HL-60 (cell line): Measurements from ENCODE around the gene DENND1A.

Experiments used
- CTCF ChIP-seq: IDR thresholded peaks from one replicate; pipeline ENCODE4 v1.5.1; 2011; ENCODE audit warnings: low read length, control low read depth, inconsistent platforms; ENCODE audit not compliant: insufficient read depth
- GABPA ChIP-seq: IDR thresholded peaks from 2 replicates; pipeline ENCODE4 v1.6.1; 2012; ENCODE audit warnings: low read depth
- TF ChIP-seq, protein P1 (sequence below): IDR thresholded peaks from 2 replicates; pipeline ENCODE4 v1.6.1; 2012; ENCODE audit warnings: low read depth; ENCODE audit not compliant: insufficient replicate concordance

DNA sequence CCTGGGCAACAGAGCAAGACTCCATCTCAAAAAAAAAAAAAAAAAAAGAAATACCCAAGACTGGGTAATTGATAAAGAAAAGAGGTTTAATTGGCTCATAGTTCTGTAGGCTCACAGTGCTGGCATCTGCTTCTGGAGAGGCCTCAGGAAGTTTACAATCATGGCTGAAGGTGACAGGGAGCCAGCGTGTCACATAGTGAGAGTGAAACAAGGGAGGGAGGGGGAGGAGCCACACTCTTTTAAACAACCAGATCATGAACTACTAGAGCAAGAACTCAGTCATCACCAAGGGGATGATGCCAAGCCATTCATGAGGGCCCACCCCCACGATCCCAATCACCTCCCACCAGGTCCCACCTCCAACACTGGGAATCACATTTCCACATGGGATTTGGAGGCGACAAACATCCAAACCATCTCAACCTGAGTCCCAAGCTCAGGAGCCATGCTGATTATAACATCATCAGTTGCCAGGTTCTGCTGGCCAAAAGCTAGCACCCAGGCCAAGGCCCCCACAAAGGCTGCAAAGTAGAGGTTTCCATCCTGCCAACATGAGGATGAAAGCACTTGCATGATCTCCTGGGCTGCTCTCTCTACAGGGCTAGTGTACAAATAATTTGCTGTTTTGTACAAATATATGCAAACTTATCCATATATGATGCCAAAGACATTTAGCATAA, 15.3 kb downstream of the DENND1A start:
- TF ChIP-seq, protein P1, sequence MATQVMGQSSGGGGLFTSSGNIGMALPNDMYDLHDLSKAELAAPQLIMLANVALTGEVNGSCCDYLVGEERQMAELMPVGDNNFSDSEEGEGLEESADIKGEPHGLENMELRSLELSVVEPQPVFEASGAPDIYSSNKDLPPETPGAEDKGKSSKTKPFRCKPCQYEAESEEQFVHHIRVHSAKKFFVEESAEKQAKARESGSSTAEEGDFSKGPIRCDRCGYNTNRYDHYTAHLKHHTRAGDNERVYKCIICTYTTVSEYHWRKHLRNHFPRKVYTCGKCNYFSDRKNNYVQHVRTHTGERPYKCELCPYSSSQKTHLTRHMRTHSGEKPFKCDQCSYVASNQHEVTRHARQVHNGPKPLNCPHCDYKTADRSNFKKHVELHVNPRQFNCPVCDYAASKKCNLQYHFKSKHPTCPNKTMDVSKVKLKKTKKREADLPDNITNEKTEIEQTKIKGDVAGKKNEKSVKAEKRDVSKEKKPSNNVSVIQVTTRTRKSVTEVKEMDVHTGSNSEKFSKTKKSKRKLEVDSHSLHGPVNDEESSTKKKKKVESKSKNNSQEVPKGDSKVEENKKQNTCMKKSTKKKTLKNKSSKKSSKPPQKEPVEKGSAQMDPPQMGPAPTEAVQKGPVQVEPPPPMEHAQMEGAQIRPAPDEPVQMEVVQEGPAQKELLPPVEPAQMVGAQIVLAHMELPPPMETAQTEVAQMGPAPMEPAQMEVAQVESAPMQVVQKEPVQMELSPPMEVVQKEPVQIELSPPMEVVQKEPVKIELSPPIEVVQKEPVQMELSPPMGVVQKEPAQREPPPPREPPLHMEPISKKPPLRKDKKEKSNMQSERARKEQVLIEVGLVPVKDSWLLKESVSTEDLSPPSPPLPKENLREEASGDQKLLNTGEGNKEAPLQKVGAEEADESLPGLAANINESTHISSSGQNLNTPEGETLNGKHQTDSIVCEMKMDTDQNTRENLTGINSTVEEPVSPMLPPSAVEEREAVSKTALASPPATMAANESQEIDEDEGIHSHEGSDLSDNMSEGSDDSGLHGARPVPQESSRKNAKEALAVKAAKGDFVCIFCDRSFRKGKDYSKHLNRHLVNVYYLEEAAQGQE = no peak
- no peak for TF ChIP-seq CTCF
- no peak for TF ChIP-seq GABPA
